PC-9 (cell line): ENCODE results near the gene ANKRD13B.

Source experiments
- EZH2 ChIP-seq: fragments of 200-600 bp; sonication (generic); IDR thresholded peaks from 2 replicates; pipeline ENCODE4 v1.8.0; 2017; ENCODE audit warnings: antibody characterized with exemption, low read depth
- TF ChIP-seq, protein P1 (sequence below): fragments of 200-600 bp; sonication (generic); conservative IDR thresholded peaks from 2 replicates; pipeline ENCODE4 v1.6.1; 2017; ENCODE audit warnings: mixed run types, antibody characterized with exemption, mild to moderate bottlenecking, moderate library complexity

DNA sequence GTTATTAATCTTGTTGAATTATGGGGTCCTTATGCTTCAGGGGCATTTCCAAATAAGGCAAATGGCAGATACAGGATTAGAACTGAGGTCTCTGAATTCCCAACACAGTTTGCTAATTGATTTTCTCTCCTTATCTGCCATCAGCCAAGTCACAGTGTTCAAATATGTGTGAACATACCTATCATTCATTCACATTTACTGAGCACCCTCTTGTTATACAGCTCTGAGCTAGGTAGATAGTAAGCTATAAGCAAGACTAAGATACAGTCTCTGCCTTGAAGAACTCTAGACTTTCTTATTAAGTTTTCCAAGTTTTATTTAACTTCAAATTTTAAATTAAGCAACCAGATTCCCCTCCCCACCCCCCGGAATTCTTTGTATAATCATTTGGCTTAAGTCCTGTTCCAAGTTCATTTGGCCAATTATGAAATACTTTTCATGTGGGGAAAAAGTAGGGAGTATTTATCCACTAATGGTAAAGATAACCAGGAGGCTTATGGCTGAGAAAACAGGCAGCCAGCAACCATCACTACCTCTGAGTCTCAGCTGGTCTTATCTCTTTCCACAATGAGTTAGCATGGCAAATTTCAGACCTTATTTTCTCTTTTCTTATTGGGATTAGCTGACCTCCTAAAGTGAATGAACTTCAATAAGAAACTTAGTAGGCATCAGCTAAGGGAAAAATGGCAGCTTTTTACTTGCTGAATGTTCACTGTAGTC is 61.2 kb downstream of the ANKRD13B start:
- TF ChIP-seq EZH2: no peak
- TF ChIP-seq, protein P1, sequence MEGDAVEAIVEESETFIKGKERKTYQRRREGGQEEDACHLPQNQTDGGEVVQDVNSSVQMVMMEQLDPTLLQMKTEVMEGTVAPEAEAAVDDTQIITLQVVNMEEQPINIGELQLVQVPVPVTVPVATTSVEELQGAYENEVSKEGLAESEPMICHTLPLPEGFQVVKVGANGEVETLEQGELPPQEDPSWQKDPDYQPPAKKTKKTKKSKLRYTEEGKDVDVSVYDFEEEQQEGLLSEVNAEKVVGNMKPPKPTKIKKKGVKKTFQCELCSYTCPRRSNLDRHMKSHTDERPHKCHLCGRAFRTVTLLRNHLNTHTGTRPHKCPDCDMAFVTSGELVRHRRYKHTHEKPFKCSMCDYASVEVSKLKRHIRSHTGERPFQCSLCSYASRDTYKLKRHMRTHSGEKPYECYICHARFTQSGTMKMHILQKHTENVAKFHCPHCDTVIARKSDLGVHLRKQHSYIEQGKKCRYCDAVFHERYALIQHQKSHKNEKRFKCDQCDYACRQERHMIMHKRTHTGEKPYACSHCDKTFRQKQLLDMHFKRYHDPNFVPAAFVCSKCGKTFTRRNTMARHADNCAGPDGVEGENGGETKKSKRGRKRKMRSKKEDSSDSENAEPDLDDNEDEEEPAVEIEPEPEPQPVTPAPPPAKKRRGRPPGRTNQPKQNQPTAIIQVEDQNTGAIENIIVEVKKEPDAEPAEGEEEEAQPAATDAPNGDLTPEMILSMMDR: no peak
